Inferior parietal cortex (tissue), 1 donor: ENCODE results near the gene KLHL35.
A peak's percentile ranks its signal among the peaks of the same experiment; 100 is the strongest.

Experiments used
- DNase-seq: peaks from one replicate; pipeline ENCODE4 v3.0.0-alpha.2; 2016; ENCODE audit errors: extremely low spot score

KLHL35 gene

GRCh38 chr11:75469785-75470405 lies 36.9 kb upstream of the KLHL35 start:
- no peak for DNase-seq

- no peak for DNase-seq
Measured at GRCh38 chr11:75468534-75469340, 35.7 kb upstream of the KLHL35 start.

- no peak for DNase-seq
Measured at GRCh38 chr11:75467881-75468280, 34.9 kb upstream of the KLHL35 start.

GRCh38 chr11:75467311-75467710 lies 34.3 kb upstream of the KLHL35 start:
- no peak for DNase-seq

- no peak for DNase-seq
Measured at GRCh38 chr11:75465701-75466531, 32.9 kb upstream of the KLHL35 start.

DNA sequence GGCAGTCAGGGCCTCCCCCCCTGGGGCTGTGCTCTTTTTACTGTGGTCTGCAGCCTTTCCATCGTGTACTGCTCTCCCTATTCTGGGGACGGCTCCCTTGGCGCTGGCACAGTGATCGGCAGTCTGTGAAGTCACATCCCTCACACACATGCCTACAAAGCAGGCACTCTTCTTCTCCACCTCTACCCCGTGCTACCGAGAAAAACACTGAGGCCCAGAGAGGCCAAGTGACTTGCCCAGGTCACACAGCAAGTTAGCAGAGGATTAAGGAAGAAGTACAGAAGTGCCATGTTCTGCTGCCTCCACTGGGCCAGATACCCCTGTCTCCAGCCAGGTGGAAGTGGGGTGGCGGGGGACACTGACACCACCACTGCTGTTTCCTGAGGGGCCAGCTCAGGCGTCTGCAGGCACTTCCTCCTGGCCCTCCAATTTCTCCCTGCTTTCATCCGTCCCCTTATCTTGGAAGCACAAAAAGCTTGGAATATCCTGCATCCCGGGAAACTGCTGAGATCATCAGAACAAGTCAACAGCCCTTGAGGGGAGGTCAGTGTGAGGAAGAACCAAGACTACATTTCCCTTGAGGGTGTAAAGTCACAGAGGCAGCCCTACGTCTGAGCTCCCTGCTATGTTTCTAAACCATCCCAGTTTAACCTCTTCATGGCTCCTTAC lies 30.2 kb upstream of the KLHL35 start:
- no peak for DNase-seq

- no peak for DNase-seq
Measured at GRCh38 chr11:75462117-75462653, 29.2 kb upstream of the KLHL35 start.

DNA sequence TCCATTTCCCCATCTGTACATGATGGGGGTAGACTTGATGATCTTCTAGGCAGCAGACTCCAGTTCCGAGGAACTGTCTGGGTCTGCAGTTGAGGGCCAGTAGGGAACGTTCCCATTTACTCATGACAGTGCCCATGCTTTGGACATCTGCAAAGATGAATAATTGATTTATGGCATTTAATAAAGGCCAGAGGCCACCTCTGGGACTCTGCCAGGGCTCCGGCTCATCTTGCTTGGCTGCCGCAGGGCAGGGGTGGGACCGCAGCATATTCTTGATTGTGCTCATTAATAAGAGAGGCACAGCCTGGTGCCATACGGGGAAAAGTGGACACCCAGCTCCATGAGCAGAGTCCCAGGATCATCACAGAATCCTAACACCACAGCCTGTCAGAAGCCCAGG lies 28.1 kb upstream of the KLHL35 start:
- DNase-seq = no peak

DNA sequence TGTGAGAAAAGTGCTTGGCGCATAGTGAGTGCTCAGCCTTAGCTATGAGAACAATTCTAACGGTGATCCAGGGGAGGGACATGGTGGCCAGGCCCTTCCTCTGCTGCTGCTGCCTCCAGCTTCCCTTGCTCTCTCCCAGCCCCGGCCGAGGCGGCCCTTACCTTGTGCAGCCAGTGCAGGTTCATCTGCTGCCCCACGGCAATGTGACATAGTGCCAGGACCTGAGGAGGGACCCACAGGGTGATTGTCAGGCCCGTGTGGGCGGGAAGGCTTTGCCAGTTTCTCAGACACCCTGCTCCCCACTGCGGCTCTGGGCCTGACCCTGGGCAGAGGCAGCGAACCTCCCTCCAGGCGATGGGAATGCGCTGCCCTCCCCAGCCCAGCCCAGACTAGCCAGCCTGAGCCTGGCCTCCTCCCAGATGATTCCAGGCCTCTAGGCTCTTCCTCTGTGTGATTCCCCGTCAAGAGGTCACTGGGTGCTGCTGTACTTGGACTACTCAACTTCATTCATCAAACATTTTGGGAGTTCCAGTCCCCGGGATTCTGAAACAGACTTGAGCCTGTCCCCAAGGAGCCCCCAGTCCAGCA lies 23.7 kb upstream of the KLHL35 start:
- DNase-seq = no peak

GRCh38 chr11:75454987-75455386 lies 22.0 kb upstream of the KLHL35 start:
- DNase-seq = no peak

GRCh38 chr11:75453916-75454655 lies 21.1 kb upstream of the KLHL35 start:
- DNase-seq = no peak

GRCh38 chr11:75450826-75451821 lies 18.1 kb upstream of the KLHL35 start:
- no peak for DNase-seq

DNA sequence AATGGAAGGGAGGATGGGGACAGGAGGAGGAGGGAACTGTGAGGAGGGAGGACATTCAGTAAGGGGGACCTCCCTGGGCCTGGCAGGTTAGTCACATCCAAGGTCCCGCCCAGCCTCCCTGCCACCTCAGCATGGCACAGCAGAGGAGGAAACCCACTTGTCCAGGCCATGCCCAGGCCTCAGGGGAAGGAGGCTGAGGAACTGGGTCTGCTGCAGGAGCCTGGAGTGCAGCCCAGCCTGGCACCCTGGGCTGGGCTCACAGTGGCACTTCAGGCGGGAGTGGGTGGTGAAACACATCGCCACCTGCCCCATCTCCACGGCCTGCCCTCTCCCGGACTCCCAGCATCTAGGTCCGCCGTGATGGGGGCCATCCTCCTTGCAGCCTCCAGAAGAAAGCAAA lies 17.2 kb upstream of the KLHL35 start:
- DNase-seq = no peak

- no peak for DNase-seq
Measured at GRCh38 chr11:75449776-75450175, 16.8 kb upstream of the KLHL35 start.

DNA sequence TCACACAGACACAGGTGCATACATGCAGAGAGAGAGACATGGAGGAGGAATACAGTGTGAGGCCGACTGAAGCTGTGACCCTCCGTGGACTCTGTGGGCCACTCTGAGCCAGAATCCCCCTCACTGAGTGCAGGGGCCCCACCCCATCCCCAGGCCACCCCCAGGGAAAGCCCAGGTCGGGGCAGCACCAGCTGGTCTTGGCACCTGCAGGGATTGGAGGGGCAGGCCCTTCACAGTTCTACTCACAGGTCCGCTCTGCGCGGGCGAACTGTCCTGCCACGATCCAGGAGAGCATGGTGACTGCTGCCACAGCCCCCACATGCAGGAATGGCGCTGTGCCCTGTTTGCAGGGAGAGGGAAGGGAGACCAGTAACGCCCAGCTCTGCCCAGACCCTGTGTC lies 16.3 kb upstream of the KLHL35 start:
- no peak for DNase-seq

DNA sequence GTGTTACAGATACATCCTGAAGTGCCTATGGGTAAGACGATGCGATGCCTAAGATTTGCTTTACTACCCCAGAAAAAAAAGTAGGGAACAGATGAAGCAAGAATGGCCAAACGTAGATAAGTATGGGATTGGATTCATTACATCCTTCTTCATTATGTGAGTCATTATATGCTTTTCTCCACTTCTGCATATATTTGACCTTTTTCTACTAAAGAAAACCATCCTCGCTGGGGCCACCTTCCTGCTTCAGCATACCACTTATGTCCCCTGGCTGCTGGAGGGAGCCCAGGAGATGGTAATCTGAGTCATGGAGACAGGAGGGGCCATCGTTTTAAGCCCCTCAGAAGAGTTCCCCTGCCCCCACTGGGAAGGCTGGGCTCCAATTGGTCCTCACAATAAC lies 14.4 kb upstream of the KLHL35 start:
- DNase-seq = no peak

DNA sequence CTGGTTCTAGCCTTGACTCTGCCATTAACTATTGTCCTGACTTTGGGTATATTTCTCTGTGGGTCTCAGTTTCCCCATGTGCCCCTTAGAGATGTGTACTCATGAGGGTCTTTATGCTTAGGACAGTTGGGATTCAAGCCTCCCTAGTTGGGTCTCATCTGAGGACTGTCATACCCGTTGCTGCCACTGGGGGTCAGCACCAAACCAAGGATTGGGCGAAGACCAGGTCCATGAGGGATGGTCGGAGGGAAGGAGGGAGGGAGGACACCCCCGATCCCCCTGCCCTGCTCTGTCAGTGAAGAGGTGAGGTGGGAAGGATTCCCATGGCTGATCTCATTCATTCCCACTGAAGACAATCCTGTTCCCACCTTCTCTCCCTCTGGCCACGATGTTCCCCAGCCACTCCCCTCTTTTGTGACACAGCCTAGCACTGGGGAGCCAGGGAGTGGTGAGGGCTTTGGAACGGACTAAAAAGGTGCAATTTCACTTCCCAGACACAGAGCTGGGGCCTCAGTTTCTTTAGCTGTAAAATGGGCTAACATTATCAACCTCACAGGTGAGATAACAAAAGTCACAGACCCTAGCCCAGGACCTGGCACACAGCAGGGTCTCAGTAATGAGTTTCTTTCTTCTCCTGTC lies 12.4 kb upstream of the KLHL35 start:
- peak; percentile 91 for DNase-seq

DNA sequence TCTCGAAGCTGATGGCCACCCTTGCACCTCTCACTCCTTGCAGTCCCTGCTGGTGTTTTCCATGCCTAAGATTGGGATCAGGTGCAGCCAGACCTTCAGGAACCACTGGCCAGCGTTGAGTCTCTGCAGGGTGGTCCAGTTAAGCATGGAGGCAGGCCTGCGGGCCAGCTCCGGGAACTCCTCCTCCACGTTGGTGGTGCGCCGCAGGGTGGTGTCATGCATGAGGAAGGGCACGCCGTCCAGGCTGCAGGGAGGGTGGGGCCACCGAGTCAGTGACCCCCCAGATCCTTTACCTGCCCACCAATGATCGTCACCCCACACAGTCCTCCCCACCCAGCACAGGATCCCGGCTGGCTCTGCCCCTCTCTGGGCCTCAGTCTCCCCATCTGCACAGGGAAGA lies 10.0 kb upstream of the KLHL35 start:
- no peak for DNase-seq
